ENCODE measurements around the gene ZC3HAV1L.
"Not testable (repeated sequence)": the region's sequence is repeated elsewhere in the genome, so short reads cannot be mapped to it uniquely, and the experiment has no call there.

ZC3HAV1L gene

DNA sequence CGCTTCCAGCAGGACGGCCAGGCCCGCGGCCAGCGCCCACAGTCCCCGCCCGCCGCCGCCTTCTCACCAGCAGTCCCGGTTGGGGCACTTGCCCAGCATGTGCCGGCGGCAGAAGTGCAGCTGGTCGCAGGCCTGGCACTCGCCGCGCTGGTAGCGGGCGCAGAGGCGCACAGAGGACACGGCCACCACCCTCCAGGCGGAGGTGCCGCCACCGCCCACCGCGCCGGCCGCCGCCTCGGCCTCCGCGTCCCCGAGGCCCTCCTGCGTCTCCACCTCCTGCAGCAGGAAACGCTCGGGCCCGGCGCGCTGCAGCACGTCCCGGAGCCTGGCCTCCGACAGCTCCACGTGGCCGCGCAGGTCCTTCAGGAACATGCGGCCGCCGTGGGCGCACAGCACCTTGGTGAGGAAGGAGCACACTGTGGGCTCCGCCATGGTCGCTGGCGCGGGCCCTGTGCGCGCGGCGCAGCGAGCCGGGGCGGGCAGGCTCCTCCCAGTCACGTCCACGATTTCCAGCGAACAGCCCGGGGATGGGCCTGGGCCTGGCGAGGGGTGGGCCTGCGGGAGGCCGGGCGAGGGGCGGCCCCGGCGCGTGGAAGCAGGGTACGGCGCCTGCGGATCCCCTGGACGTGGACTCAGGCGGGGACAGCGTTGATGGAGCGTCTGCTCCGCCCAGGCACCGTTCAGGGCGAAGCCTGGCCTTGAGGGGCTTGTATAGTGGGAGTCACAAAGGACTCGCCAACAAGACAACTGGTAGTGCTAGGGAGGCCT lies at the start of gene ZC3HAV1L:
Gene ZC3HAV1L, minus strand, starts transcription at position 457 of the 768 bp plus-strand sequence. Its CDS starts 25 bp downstream, at position 432.
- DNase-seq (ENCODE audit: low read depth in 2 of 2) = peak in 1 of 2 donors; percentile 19

- no peak for DNase-seq (ENCODE audit: low read depth in 2 of 2)
Observed at GRCh38 chr7:139084709-139085108, 48.9 kb upstream of the ZC3HAV1L start.

DNA sequence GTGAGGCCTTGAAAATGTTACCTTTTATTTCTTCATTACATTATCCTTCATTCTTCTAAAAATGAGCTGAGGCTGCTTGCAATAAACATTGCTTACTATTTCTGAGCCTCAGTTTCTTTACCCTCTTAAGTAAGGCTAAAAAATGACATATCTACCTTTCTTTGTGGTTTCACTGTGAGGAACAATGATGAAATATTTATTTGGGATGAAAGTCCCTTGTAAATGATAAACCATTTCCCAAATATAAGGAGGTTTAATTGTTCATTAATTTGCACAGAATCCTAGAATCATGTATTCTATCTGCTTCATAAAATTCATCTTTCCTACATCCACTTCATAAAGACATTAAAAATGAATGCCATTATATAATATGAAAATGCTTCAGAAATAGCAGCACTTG lies 45.7 kb upstream of the ZC3HAV1L start:
- no peak for DNase-seq (ENCODE audit: low read depth in 2 of 2)

- no peak for DNase-seq (ENCODE audit: low read depth in 2 of 2)
Observed at GRCh38 chr7:139080905-139081304, 45.1 kb upstream of the ZC3HAV1L start.

- no peak for DNase-seq (ENCODE audit: low read depth in 2 of 2)
Observed at GRCh38 chr7:139079861-139080260, 44.0 kb upstream of the ZC3HAV1L start.

DNA sequence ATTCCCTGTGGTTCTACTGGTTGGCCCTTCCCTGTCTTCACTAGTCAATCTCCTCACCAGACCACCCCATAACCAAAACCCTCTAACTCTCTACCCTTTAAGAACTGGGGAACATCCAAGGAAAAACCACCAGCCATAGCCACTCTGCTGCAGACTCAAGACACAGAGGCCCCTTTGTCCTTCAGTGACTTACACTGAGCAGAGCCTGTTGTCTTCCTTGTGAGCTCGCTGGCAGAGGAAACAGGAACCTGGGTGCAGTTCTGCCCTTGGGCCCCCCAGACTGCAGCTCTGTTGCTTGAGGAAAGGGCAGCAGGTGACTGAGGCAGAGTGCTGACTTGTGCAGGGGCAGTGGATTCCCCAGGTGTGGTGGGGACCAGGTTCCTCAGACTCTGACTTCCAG lies 43.1 kb upstream of the ZC3HAV1L start:
- no peak for DNase-seq (ENCODE audit: low read depth in 2 of 2)

DNA sequence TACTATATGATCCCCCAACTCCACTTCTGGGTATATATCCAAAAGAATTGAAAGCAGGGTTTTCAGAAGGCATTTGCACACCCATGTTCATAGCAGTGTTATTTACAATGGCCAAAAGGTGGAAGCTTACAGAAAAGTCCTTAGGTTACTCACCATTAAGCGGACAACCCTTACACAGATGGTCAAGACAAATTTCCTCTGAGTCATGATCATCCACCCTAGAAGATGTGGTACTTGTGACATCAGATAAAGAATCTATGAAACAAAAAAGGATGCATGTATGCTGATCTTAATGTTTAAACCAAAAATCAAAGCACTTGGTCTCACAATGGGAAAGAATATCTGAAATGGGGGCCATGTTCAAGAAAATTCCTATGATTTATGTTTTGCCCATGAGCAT lies 42.6 kb upstream of the ZC3HAV1L start:
- no peak for DNase-seq (ENCODE audit: low read depth in 2 of 2)

DNA sequence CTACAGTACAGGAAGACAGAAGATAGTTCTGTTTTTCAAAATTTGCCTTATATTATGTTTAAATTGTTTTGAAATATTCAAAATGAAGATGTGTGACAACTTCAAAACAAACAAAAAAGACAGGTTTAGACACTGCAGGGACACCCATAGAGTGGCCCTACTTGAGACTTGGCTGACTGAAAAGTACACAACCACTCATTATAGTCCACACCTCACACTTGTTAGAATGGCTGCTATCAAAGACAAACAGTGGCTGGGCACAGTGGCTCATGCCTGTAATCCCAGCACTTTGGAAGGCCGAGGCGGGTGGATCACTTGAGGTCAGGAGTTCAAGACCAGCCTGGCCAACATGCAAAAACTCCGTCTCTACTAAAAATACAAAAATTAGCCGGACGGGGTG lies 41.9 kb upstream of the ZC3HAV1L start:
- DNase-seq (ENCODE audit: low read depth in 2 of 2) = not testable (repeated sequence)

DNA sequence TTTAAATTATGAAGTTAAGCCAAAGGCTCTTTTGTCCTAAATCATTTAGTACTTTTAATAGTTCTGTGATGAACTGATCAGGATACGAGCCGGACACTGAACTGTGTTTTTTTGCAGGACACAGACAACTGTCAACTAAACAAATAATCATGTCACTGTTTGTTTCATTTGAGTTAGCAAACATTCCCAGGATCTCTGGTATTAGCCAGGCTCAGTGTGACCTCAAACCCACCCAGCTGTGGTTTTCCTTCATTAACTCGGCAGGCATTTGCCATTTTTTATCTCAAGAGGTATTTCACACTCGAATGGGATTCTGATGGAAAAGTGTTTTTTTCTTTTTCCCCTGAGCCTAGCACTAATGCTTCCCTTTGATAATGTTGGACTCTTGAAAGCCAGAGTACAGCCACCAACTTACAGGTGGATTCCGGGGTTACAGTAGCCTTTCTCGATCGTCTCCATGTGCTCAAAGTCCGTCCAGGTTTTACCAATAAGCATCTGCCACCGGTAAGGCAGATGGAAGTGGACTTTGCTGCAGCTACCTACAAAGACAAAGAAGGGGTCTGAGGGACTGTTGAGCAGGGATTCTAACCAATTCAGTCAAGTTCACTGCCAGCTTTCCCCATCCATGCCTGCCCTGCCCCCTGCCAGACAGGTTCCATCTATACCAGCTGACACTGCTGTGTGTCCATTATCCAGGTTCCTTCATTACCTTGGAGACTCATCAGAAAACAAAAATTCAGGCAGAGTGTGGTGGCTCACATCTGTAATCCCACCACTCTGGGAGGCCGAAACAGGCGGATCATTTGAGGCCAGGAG lies 40.2 kb upstream of the ZC3HAV1L start:
- DNase-seq (ENCODE audit: low read depth in 2 of 2) = no peak

GRCh38 chr7:139075031-139075652 lies 39.3 kb upstream of the ZC3HAV1L start:
- peak; percentile 21 to 51 for DNase-seq (ENCODE audit: low read depth in 2 of 2)

- no peak for DNase-seq (ENCODE audit: low read depth in 2 of 2)
Observed at GRCh38 chr7:139072796-139073195, 37.0 kb upstream of the ZC3HAV1L start.

- no peak for DNase-seq (ENCODE audit: low read depth in 2 of 2)
Observed at GRCh38 chr7:139071680-139072079, 35.8 kb upstream of the ZC3HAV1L start.

DNA sequence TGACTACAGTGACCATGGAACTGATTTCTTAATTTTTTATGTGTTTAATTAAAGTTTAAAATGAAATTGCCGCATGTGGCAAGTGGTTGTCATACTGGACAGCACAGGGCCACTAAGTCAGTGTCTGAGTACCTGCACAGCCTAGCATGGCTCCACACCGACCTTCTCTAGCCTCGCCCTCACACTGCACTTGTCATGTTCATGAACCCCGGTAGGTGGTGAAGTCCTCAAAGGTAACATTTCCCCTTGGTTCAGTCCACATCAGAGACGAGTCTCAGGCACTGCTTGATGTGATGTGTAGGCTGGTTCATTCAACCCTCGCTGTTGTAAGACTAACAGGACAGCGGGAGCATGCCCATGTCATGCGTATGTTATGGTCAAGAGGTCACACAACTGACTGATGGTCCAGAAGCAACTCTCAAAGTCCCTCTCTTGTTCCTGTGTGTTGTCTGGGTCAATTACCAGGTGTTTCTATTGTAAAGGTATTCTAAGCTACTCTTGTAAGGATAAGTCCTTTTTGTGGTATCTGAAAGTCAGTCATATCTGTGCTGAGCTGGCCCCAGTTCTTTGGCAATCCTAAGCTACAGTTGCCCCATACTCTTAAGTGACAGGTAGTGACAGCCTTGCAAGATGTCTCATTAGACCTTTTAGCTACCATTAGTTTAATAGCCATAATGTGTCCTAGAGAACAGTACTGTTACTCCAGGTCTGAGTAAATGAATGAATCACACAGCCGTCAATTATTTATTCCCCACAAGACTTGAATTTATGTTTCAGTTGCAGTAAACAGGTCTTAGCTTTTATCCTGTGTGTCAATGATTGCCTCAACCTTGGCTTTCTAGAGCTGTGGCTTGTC lies 32.9 kb upstream of the ZC3HAV1L start:
- DNase-seq (ENCODE audit: low read depth in 2 of 2) = no peak

DNA sequence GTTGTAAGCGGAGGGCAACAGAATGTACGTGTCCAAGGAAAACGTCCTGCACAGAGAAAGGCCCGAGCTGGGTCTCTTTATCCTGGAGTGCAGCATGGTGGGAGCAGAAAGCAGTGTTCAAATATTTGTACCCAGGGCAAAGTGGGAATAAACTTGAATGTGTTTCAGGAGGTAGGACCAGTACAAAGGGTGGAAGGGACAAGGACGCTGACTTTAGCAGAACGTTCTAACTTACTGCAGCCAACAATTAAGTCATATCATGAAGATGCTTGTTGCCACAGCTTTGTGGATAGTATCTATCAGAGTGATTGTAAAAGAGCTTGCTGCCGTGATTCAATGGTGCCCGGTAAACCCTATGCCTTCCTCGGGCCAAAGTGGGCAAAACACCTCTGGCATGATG lies 30.5 kb upstream of the ZC3HAV1L start:
- no peak for DNase-seq (ENCODE audit: low read depth in 2 of 2)

- DNase-seq (ENCODE audit: low read depth in 2 of 2) = no peak
Observed at GRCh38 chr7:139065323-139065722, 29.5 kb upstream of the ZC3HAV1L start.

- DNase-seq (ENCODE audit: low read depth in 2 of 2) = no peak
Observed at GRCh38 chr7:139061416-139061815, 25.6 kb upstream of the ZC3HAV1L start.

DNA sequence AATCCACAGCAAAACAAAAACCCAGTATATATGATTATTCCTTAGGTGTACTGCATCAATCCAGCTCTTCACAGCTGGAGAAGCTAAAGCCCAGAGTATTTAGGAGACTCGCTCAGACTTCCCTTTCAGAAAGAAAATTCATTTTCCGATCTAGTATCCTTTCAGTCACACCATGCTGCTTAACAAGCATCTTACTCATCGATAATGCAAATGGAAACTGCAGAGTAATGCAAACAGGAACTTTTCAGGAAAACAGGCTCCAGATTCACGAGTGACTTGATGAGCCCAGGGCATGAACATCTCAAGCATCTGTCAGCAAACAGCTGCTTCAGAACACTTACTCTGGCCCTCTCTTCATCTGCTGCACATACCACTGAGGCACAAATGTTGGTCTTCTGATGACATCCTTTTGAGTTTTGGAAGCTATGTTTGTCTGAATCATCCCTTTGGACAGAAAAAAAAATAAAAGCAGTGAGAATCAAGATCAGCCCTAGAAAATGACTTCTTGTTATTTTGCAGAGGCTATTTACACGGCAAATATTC lies 24.9 kb upstream of the ZC3HAV1L start:
- no peak for DNase-seq (ENCODE audit: low read depth in 2 of 2)

- no peak for DNase-seq (ENCODE audit: low read depth in 2 of 2)
Observed at GRCh38 chr7:139059905-139060304, 24.1 kb upstream of the ZC3HAV1L start.

GRCh38 chr7:139058943-139059342 lies 23.1 kb upstream of the ZC3HAV1L start:
- no peak for DNase-seq (ENCODE audit: low read depth in 2 of 2)

GRCh38 chr7:139055674-139056073 lies 19.8 kb upstream of the ZC3HAV1L start:
- no peak for DNase-seq (ENCODE audit: low read depth in 2 of 2)

- not testable (repeated sequence) for DNase-seq (ENCODE audit: low read depth in 2 of 2)
Observed at GRCh38 chr7:139054656-139055055, 18.8 kb upstream of the ZC3HAV1L start.

Measured in stimulated activated CD4-positive, alpha-beta T cell treated with anti-CD3 and anti-CD28 coated beads, Interleukin-1b, Interleukin-23, amount 100 ng/mL, for 1 hour (primary cell).